Loucy (cell line): Measurements from ENCODE around the gene XIRP2.

ENCODE experiments used
- H2AFZ ChIP-seq: fragments of 200-600 bp; sonication (generic); 2 replicates; pipeline ENCODE4 v1.6.0; 2016; ENCODE audit warnings: antibody characterized with exemption, mild to moderate bottlenecking, low read length, moderate library complexity
- H3F3A ChIP-seq: fragments of 200-600 bp; 2 replicates; pipeline ENCODE4 v1.6.0; 2016; ENCODE audit warnings: antibody characterized with exemption, low read depth, mild to moderate bottlenecking
- H3K27me3 ChIP-seq: fragments of 200-600 bp; sonication (generic); 2 replicates; pipeline ENCODE4 v1.6.1; 2014; ENCODE audit warnings: low read length, mild to moderate bottlenecking; ENCODE audit not compliant: insufficient read depth, poor library complexity, severe bottlenecking
- H3K36me3 ChIP-seq: fragments of 200-600 bp; sonication (generic); 2 replicates; pipeline ENCODE4 v1.6.1; 2016; ENCODE audit warnings: low read length; ENCODE audit not compliant: insufficient read depth
- H3K4me1 ChIP-seq: fragments of 200-600 bp; sonication (generic); 2 replicates; pipeline ENCODE4 v1.5.1; 2014; ENCODE audit warnings: low read length, mild to moderate bottlenecking; ENCODE audit not compliant: insufficient read depth, poor library complexity, severe bottlenecking
- H3K4me2 ChIP-seq: fragments of 200-600 bp; sonication (generic); 2 replicates; pipeline ENCODE4 v1.6.0; 2014; ENCODE audit warnings: antibody characterized with exemption, low read length, low read depth, mild to moderate bottlenecking; ENCODE audit not compliant: poor library complexity, severe bottlenecking
- H3K4me3 ChIP-seq: fragments of 200-600 bp; sonication (generic); 2 replicates; pipeline ENCODE4 v1.5.1; 2014; ENCODE audit warnings: low read length, mild to moderate bottlenecking, mixed read lengths; ENCODE audit not compliant: poor library complexity, severe bottlenecking
- H3K79me2 ChIP-seq: fragments of 200-600 bp; sonication (generic); 2 replicates; pipeline ENCODE4 v1.6.1; 2014; ENCODE audit warnings: low read length; ENCODE audit not compliant: insufficient read depth
- H3K9ac ChIP-seq: fragments of 200-600 bp; sonication (generic); 2 replicates; pipeline ENCODE4 v1.6.0; 2014; ENCODE audit warnings: mild to moderate bottlenecking, low read depth, low read length, moderate library complexity; ENCODE audit not compliant: poor library complexity, severe bottlenecking
- H3K9me2 ChIP-seq: fragments of 200-600 bp; sonication (generic); replicated peaks from 2 replicates; pipeline ENCODE4 v1.6.1; 2016; ENCODE audit warnings: low read depth, low read length, mixed read lengths
- H3K9me3 ChIP-seq: fragments of 200-600 bp; sonication (generic); 2 replicates; pipeline ENCODE4 v1.6.1; 2014; ENCODE audit warnings: mild to moderate bottlenecking, antibody characterized with exemption, low read length, low read depth; ENCODE audit not compliant: insufficient read depth
- H4K20me1 ChIP-seq: fragments of 200-600 bp; sonication (generic); 2 replicates; pipeline ENCODE4 v1.6.0; 2014; ENCODE audit warnings: antibody characterized with exemption, low read length, mild to moderate bottlenecking; ENCODE audit not compliant: insufficient read depth, poor library complexity, severe bottlenecking
- CTCF ChIP-seq: fragments of 200-600 bp; sonication (generic); conservative IDR thresholded peaks from 2 replicates; pipeline ENCODE4 v1.5.1; 2014; ENCODE audit warnings: mild to moderate bottlenecking, antibody characterized with exemption, low read length
- EZH2phosphoT487 ChIP-seq: fragments of 200-600 bp; IDR thresholded peaks from 2 replicates; pipeline ENCODE4 v1.6.1; 2018; ENCODE audit warnings: antibody characterized with exemption, mild to moderate bottlenecking, moderate library complexity, borderline replicate concordance

The XIRP2 gene

GRCh38 chr2:166844111-166844510 lies 44.2 kb upstream of the XIRP2 start:
- Histone ChIP-seq H3K9me2 (no peaks in the 10 kb centered on the region), H3K36me3 (no peaks in the 10 kb centered on the region), H3K27me3 (no peaks in the 10 kb centered on the region), H3K79me2 (no peaks in the 10 kb centered on the region), H3K9me3 (no peaks in the 10 kb centered on the region), H3F3A (no peaks in the 10 kb centered on the region), H3K4me1 (no peaks in the 10 kb centered on the region), H3K4me3 (no peak overlapping the region), H2AFZ (no peak overlapping the region), H4K20me1 (no peaks in the 10 kb centered on the region), H3K9ac (no peak overlapping the region), H3K4me2 (no peak overlapping the region)
- TF ChIP-seq EZH2phosphoT487 (no peak), CTCF (no peak)

GRCh38 chr2:166862468-166863132 lies 25.7 kb upstream of the XIRP2 start:
- Histone ChIP-seq H3K9ac (no peak overlapping the region), H3K9me2 (no peaks in the 10 kb centered on the region), H3K79me2 (no peaks in the 10 kb centered on the region), H3F3A (no peaks in the 10 kb centered on the region), H3K27me3 (no peaks in the 10 kb centered on the region), H3K4me2 (no peak overlapping the region), H2AFZ (no peak overlapping the region), H4K20me1 (no peaks in the 10 kb centered on the region), H3K9me3 (no peaks in the 10 kb centered on the region), H3K4me1 (no peaks in the 10 kb centered on the region), H3K36me3 (no peaks in the 10 kb centered on the region), H3K4me3 (no peak overlapping the region)
- TF ChIP-seq CTCF (no peak), EZH2phosphoT487 (no peak)

- no peaks in the 10 kb centered on the region for H3K9me2 ChIP-seq
- H3K36me3 ChIP-seq = no peaks in the 10 kb centered on the region
- H3K4me2 ChIP-seq = no peak overlapping the region
- no peaks in the 10 kb centered on the region for H4K20me1 ChIP-seq
- no peaks in the 10 kb centered on the region for H3K4me1 ChIP-seq
- no peaks in the 10 kb centered on the region for H3K9me3 ChIP-seq
- H2AFZ ChIP-seq = no peak overlapping the region
- H3F3A ChIP-seq = no peaks in the 10 kb centered on the region
- TF ChIP-seq CTCF (no peak), EZH2phosphoT487 (no peak)
- H3K9ac ChIP-seq = no peak overlapping the region
- no peaks in the 10 kb centered on the region for H3K27me3 ChIP-seq
- H3K4me3 ChIP-seq = no peak overlapping the region
- H3K79me2 ChIP-seq = no peaks in the 10 kb centered on the region
These were observed 20.3 kb upstream of the XIRP2 start for GRCh38 chr2:166867874-166868514.
